IMR-90 (cell line): ENCODE data around the gene ZDHHC14. TPM values are rescaled to one million over a fixed set of nuclear protein-coding genes. Genes with fewer than 3 reads are reported as not detected.

Source experiments
- ATAC-seq: fragments of 200-7000 bp; cut with Tn5 transposase; 2 replicates; pipeline ENCODE4 v1.9.1; 2020; ENCODE audit warnings: low read depth, mild to moderate bottlenecking, moderate library complexity
- BruUV-seq: library from RNA; stranded (reverse); fragments of 400-500 nt; replicated peaks from 2 replicates; lab custom pipeline; 2021; lab: Mats Ljungman, UMichigan
- CTCF ChIA-PET: fragments of 300-600 bp; formaldehyde crosslinking; extraction: SDS; loops from one replicate; lab custom pipeline; 2021; ENCODE audit warnings: antibody characterized with exemption; lab: Yijun Ruan, JAX
- POLR2A ChIA-PET: fragments of 300-600 bp; sonication (Branson Sonifier 250); formaldehyde crosslinking; loops from one replicate; lab custom pipeline; 2022; ENCODE audit warnings: antibody characterized with exemption; ENCODE audit not compliant: unreplicated experiment; lab: Charles Lee
- DNase-seq: peaks from one replicate; pipeline ENCODE4 v3.0.0; 2013
- H2AFZ ChIP-seq: replicated peaks from 2 replicates; pipeline ENCODE3; 2013; ENCODE audit warnings: low read length, mild to moderate bottlenecking; ENCODE audit not compliant: poor library complexity
- H2AK5ac ChIP-seq: 2 replicates; pipeline ENCODE4 v1.6.1; 2013; ENCODE audit warnings: low read depth, low read length, inconsistent platforms
- H2AK9ac ChIP-seq: replicated peaks from 2 replicates; pipeline ENCODE3; 2013; ENCODE audit warnings: mild to moderate bottlenecking, low read depth, low read length, moderate library complexity; ENCODE audit not compliant: poor library complexity
- H2BK120ac ChIP-seq: 2 replicates; pipeline ENCODE4 v1.6.1; 2013; ENCODE audit warnings: low read depth, low read length, inconsistent platforms
- H2BK15ac ChIP-seq: 3 replicates; pipeline ENCODE4 v1.6.1; 2013; ENCODE audit warnings: low read depth, low read length, inconsistent platforms
- H2BK20ac ChIP-seq: 2 replicates; pipeline ENCODE4 v1.6.1; 2013; ENCODE audit warnings: low read depth, mild to moderate bottlenecking, inconsistent platforms, low read length, moderate library complexity
- H2BK5ac ChIP-seq: 2 replicates; pipeline ENCODE4 v1.6.1; 2013; ENCODE audit warnings: mild to moderate bottlenecking, low read depth, low read length, inconsistent platforms; ENCODE audit not compliant: poor library complexity, severe bottlenecking
- H3K14ac ChIP-seq: replicated peaks from 2 replicates; pipeline ENCODE4 v1.6.1; 2013; ENCODE audit warnings: low read depth, low read length, inconsistent platforms
- H3K18ac ChIP-seq: 2 replicates; pipeline ENCODE4 v1.6.1; 2013; ENCODE audit warnings: low read depth, low read length, control low read depth
- H3K23ac ChIP-seq: 2 replicates; pipeline ENCODE4 v1.6.1; 2013; ENCODE audit warnings: low read depth, low read length, inconsistent platforms
- H3K27ac ChIP-seq: 2 replicates; pipeline ENCODE4 v1.5.1; 2013; ENCODE audit warnings: mild to moderate bottlenecking, control low read depth, low read length; ENCODE audit not compliant: insufficient read depth
- H3K27me3 ChIP-seq: 2 replicates; pipeline ENCODE4 v1.6.1; 2013; ENCODE audit warnings: low read length; ENCODE audit not compliant: control insufficient read depth, insufficient read depth
- H3K36me3 ChIP-seq: 2 replicates; pipeline ENCODE4 v1.6.1; 2013; ENCODE audit warnings: low read length, mixed read lengths; ENCODE audit not compliant: control insufficient read depth, insufficient read depth
- H3K4ac ChIP-seq: 2 replicates; pipeline ENCODE4 v1.6.1; 2013; ENCODE audit warnings: low read depth, low read length, inconsistent platforms
- H3K4me1 ChIP-seq: 2 replicates; pipeline ENCODE4 v1.6.1; 2013; ENCODE audit warnings: low read length, mixed read lengths; ENCODE audit not compliant: control insufficient read depth, insufficient read depth
- H3K4me2 ChIP-seq: 2 replicates; pipeline ENCODE4 v1.6.1; 2013; ENCODE audit warnings: low read depth, mild to moderate bottlenecking, control low read depth, low read length, moderate library complexity
- H3K4me3 ChIP-seq: 2 replicates; pipeline ENCODE4 v1.5.1; 2013; ENCODE audit warnings: low read depth, mild to moderate bottlenecking, control low read depth, low read length, moderate library complexity; ENCODE audit not compliant: insufficient read depth
- H3K56ac ChIP-seq: 2 replicates; pipeline ENCODE4 v1.6.1; 2013; ENCODE audit warnings: low read length, inconsistent platforms; ENCODE audit not compliant: insufficient read depth; ENCODE audit errors: extremely low read depth
- H3K79me1 ChIP-seq, 2 experiments: 2 replicates each; pipeline ENCODE4 v1.6.1; 2013; ENCODE audit warnings: low read length in 2 of 2, inconsistent platforms in 1 of 2, low read depth in 1 of 2
- H3K9ac ChIP-seq: 2 replicates; pipeline ENCODE4 v1.6.1; 2013; ENCODE audit warnings: low read depth, low read length, control low read depth
- H3K9me1 ChIP-seq: 2 replicates; pipeline ENCODE4 v1.6.1; 2013; ENCODE audit warnings: low read length, inconsistent platforms; ENCODE audit not compliant: insufficient read depth
- H3K9me3 ChIP-seq: 2 replicates; pipeline ENCODE4 v1.6.1; 2013; ENCODE audit warnings: low read length; ENCODE audit not compliant: control insufficient read depth, insufficient read depth
- H4K20me1 ChIP-seq: 2 replicates; pipeline ENCODE4 v1.6.1; 2013; ENCODE audit warnings: low read length, inconsistent platforms; ENCODE audit not compliant: insufficient read depth
- H4K5ac ChIP-seq: 2 replicates; pipeline ENCODE4 v1.6.1; 2013; ENCODE audit warnings: mild to moderate bottlenecking, low read depth, low read length, control low read depth
- H4K8ac ChIP-seq, 2 experiments: 2 replicates each; pipeline ENCODE4 v1.6.1; 2013; ENCODE audit warnings: low read depth in 2 of 2, low read length in 2 of 2, control low read depth in 1 of 2, inconsistent platforms in 1 of 2
- H4K91ac ChIP-seq: 2 replicates; pipeline ENCODE4 v1.6.1; 2013; ENCODE audit warnings: low read depth, low read length, inconsistent platforms; ENCODE audit not compliant: insufficient read depth
- ELK1 ChIP-seq: fragments of 150-350 bp; IDR thresholded peaks from 2 replicates; pipeline ENCODE4 v1.6.1; 2016; ENCODE audit warnings: low read depth, mild to moderate bottlenecking, low read length, moderate library complexity, borderline replicate concordance
- FOS ChIP-seq: fragments of 150-350 bp; IDR thresholded peaks from 2 replicates; pipeline ENCODE4 v1.6.1; 2016; ENCODE audit warnings: low read depth, low read length
- POLR2A ChIP-seq: IDR thresholded peaks from 2 replicates; pipeline ENCODE4 v1.6.1; 2012; ENCODE audit warnings: mild to moderate bottlenecking, low read depth, low read length
- RCOR1 ChIP-seq: IDR thresholded peaks from 2 replicates; pipeline ENCODE4 v1.6.1; 2012; ENCODE audit warnings: mild to moderate bottlenecking, low read length, improper control_type of control experiment; ENCODE audit not compliant: insufficient replicate concordance
- SMC3 ChIP-seq: fragments of 150-350 bp; IDR thresholded peaks from 2 replicates; pipeline ENCODE4 v1.6.1; 2016; ENCODE audit warnings: low read depth, mild to moderate bottlenecking, antibody characterized with exemption, low read length, moderate library complexity
- WGBS, 2 experiments: methylation state at CpG; one replicate each; pipeline versions ENCODE4 v1.1.5 to v1.1.7; 2013; ENCODE audit warnings: missing lambda C conversion rate in 2 of 2; ENCODE audit not compliant: insufficient read length in 1 of 2; ENCODE audit errors: extremely low coverage in 2 of 2; 5-methylcytosine and 5-hydroxymethylcytosine counted together
- dilution Hi-C: fragments of 300-500 bp; cut with HindIII; formaldehyde crosslinking; loops from one replicate; pipeline ENCODE4 v1.14.3; 2018; ENCODE audit warnings: low sequenced_read_pairs; ENCODE audit not compliant: unreplicated experiment
- in situ Hi-C: fragments of 300-500 bp; cut with MboI; formaldehyde crosslinking; loops from 3 replicates; pipeline ENCODE4 v1.14.3; 2019; ENCODE audit warnings: low sequenced_read_pairs, inconsistent platforms, mixed read lengths
- intact Hi-C: fragments of 100-400 bp; cut with micrococcal nuclease; formaldehyde crosslinking; loops from 2 replicates; pipeline ENCODE4 v1.10.0; 2022
- polyA plus RNA-seq, 3 experiments: library from polyadenylated mRNA; depleted of rRNA; stranded (reverse); fragments of >200 nt; gene quantifications; 2 replicates each; pipeline ENCODE4 v1.2.3, GENCODE V29; 2012; ENCODE audit warnings: low replicate concordance in 1 of 3
- total RNA-seq: library from RNA; depleted of rRNA; stranded (reverse); fragments of >200 nt; gene quantifications from 2 replicates; pipeline ENCODE4 v1.2.3, GENCODE V29; 2012
- TF ChIP-seq, protein P1 (sequence below): fragments of 150-350 bp; IDR thresholded peaks from 2 replicates; pipeline ENCODE4 v1.6.1; 2017; ENCODE audit warnings: mild to moderate bottlenecking, antibody characterized with exemption, low read length, low read depth

Gene ZDHHC14
- total and polyA plus RNA-seq, 2 of the 4 experiments (the other 2 are of a cell fraction) = 0.90 to 2.0 TPM

DNA sequence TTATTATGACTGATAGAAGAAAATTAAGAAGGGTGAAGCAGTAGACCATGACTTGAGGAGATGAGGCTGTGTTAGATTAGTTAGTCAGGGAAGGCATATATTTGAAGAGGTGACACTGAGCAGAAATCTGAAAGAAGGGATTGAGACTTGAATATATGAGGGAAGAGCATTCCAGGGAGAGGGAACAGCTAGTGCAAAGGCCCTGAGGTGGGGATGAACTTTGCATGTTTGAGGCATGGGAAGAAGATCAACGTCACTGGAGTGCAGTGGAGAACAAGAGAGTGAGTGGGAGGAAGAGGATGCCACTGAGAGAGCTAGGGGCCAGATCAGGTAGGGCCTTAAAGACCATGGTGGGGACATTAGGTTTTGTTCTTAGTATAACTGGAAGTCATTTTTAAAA, 119.0 kb downstream of the ZDHHC14 start:
- in situ Hi-C loops = no loop called here
- no peak overlapping the region for H2AK5ac ChIP-seq
- BruUV-seq = no TSS peak
- H4K8ac ChIP-seq = no peak overlapping the region
- 0 out of 2 replicates have a peak, but pooled peaks cover 2% of the 10 kb centered on the region for H3K9me3 ChIP-seq
- H3K27me3 ChIP-seq = no peaks in the 10 kb centered on the region
- H3K56ac ChIP-seq = no peak overlapping the region
- no peaks in the 10 kb centered on the region for H3K79me1 ChIP-seq
- H3K9ac ChIP-seq = no peak overlapping the region
- H3K36me3 ChIP-seq = no peaks in the 10 kb centered on the region
- H2BK120ac ChIP-seq = no peak overlapping the region
- H3K18ac ChIP-seq = no peak overlapping the region
- no CpG with 5 or more reads among the region's 1 CpG for WGBS, 2 experiments
- H3K9me1 ChIP-seq = no peaks in the 10 kb centered on the region
- dilution Hi-C loops = no loop called here
- no peak overlapping the region for H3K14ac ChIP-seq
- ATAC-seq (no peak), DNase-seq (no peak)
- H3K4me1 ChIP-seq = no peaks in the 10 kb centered on the region
- H2AK9ac ChIP-seq = no peak overlapping the region
- H4K5ac ChIP-seq = no peak overlapping the region
- no peak overlapping the region for H4K91ac ChIP-seq
- POLR2A ChIA-PET = no interaction called here
- no peak overlapping the region for H2BK5ac ChIP-seq
- no peak overlapping the region for H3K23ac ChIP-seq
- intact Hi-C loops = no loop called here
- no peak overlapping the region for H2BK15ac ChIP-seq
- H2AFZ ChIP-seq = no peak overlapping the region
- H3K4ac ChIP-seq = no peak overlapping the region
- H2BK20ac ChIP-seq = no peak overlapping the region
- no peak overlapping the region for H3K27ac ChIP-seq
- H3K4me3 ChIP-seq = no peak overlapping the region
- CTCF ChIA-PET = no interaction called here
- no peaks in the 10 kb centered on the region for H4K20me1 ChIP-seq
- H3K4me2 ChIP-seq = no peak overlapping the region
- TF ChIP-seq ELK1 = no peak
- TF ChIP-seq, protein P1, sequence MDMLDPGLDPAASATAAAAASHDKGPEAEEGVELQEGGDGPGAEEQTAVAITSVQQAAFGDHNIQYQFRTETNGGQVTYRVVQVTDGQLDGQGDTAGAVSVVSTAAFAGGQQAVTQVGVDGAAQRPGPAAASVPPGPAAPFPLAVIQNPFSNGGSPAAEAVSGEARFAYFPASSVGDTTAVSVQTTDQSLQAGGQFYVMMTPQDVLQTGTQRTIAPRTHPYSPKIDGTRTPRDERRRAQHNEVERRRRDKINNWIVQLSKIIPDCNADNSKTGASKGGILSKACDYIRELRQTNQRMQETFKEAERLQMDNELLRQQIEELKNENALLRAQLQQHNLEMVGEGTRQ = no peak
- TF ChIP-seq FOS = no peak
- TF ChIP-seq SMC3 = no peak
- TF ChIP-seq RCOR1 = no peak
- TF ChIP-seq POLR2A = no peak
